ENCODE results near the gene IGFL3.
"Not testable (repeated sequence)": the region's sequence is repeated elsewhere in the genome, so short reads cannot be mapped to it uniquely, and the experiment has no call there.

IGFL3 gene

GRCh38 chr19:46124638-46125115, at the start of gene IGFL3:
IGFL3 (minus strand) TSS chr19:46124688; CDS start chr19:46124649, 39 bp downstream.
- Histone ChIP-seq H3K4me3 (ENCODE audit: low read depth, low read length) (no peak within 1 kb of the TSS), H3K27me3 (ENCODE audit: control insufficient read depth, insufficient read depth, low read length) (no peaks in the 10 kb centered on the region), H3K4me1 (ENCODE audit: control insufficient read depth, insufficient read depth, low read length) (peaks cover 9% of the 10 kb centered on the region; the same call in 1 of the 2 replicates), H3K27ac (ENCODE audit: low read depth, low read length) (no peak within 1 kb of the TSS), H3K9ac (ENCODE audit: low read length) (no peak within 1 kb of the TSS), H3K9me3 (ENCODE audit: control insufficient read depth, insufficient read depth, low read depth, low read length) (peaks cover 4% of the 10 kb centered on the region; the same call in 1 of the 2 replicates), H3K36me3 (ENCODE audit: control insufficient read depth, insufficient read depth, low read length) (no peaks in the 10 kb centered on the region)

- no peaks in the 10 kb centered on the region for H3K36me3 ChIP-seq (ENCODE audit: control insufficient read depth, insufficient read depth, low read length)
Observed at GRCh38 chr19:46173886-46174480, 49.5 kb upstream of the IGFL3 start.

GRCh38 chr19:46162731-46163130, 38.2 kb upstream of the IGFL3 start:
- Histone ChIP-seq H3K4me3 (ENCODE audit: low read depth, low read length) (no peak overlapping the region), H3K9me3 (ENCODE audit: control insufficient read depth, insufficient read depth, low read depth, low read length) (peaks cover 26% of the 10 kb centered on the region), H3K27me3 (ENCODE audit: control insufficient read depth, insufficient read depth, low read length) (no peaks in the 10 kb centered on the region), H3K36me3 (ENCODE audit: control insufficient read depth, insufficient read depth, low read length) (no peaks in the 10 kb centered on the region), H3K9ac (ENCODE audit: low read length) (no peak overlapping the region), H3K4me1 (ENCODE audit: control insufficient read depth, insufficient read depth, low read length) (no peaks in the 10 kb centered on the region), H3K27ac (ENCODE audit: low read depth, low read length) (no peak overlapping the region)

More at GRCh38 chr19:46173886-46174480, 49.5 kb upstream of the IGFL3 start:
- Histone ChIP-seq H3K4me1 (ENCODE audit: control insufficient read depth, insufficient read depth, low read length) (no peaks in the 10 kb centered on the region), H3K9me3 (ENCODE audit: control insufficient read depth, insufficient read depth, low read depth, low read length) (peaks cover 15% of the 10 kb centered on the region), H3K9ac (ENCODE audit: low read length) (no peak overlapping the region), H3K4me3 (ENCODE audit: low read depth, low read length) (no peak overlapping the region), H3K27me3 (ENCODE audit: control insufficient read depth, insufficient read depth, low read length) (no peaks in the 10 kb centered on the region), H3K27ac (ENCODE audit: low read depth, low read length) (no peak overlapping the region)

GRCh38 chr19:46161642-46162257, 37.3 kb upstream of the IGFL3 start:
- H3K27me3 ChIP-seq (ENCODE audit: control insufficient read depth, insufficient read depth, low read length), result not testable (repeated sequence)

DNA sequence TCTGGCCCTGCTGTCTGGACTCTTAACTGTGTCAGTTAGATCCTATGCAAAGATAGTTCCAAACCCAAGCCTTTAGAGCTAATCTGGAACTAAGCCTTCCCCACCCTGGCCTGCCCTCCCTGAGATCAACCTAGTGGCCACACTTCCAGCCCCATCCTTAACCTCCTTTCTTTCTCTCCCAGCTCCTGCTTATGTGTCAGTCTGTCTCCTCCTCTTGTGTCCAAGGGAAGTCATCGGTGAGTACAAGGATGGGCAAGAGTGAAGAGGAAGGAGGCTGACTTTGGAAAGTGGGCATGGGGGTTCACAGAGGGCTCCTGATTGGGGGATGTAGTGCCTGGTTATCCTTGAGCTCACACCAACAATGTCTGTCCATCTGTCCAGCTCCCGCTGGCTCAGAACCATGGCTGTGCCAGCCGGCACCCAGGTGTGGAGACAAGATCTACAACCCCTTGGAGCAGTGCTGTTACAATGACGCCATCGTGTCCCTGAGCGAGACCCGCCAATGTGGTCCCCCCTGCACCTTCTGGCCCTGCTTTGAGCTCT, 35.8 kb upstream of the IGFL3 start:
- no peak overlapping the region for H3K9ac ChIP-seq (ENCODE audit: low read length)
- no peak overlapping the region for H3K27ac ChIP-seq (ENCODE audit: low read depth, low read length)
- no peak overlapping the region for H3K4me3 ChIP-seq (ENCODE audit: low read depth, low read length)
- H3K36me3 ChIP-seq (ENCODE audit: control insufficient read depth, insufficient read depth, low read length), result no peaks in the 10 kb centered on the region
- peaks cover 15% of the 10 kb centered on the region for H3K9me3 ChIP-seq (ENCODE audit: control insufficient read depth, insufficient read depth, low read depth, low read length)
- H3K27me3 ChIP-seq (ENCODE audit: control insufficient read depth, insufficient read depth, low read length), result no peaks in the 10 kb centered on the region
- H3K4me1 ChIP-seq (ENCODE audit: control insufficient read depth, insufficient read depth, low read length), result no peaks in the 10 kb centered on the region

More at GRCh38 chr19:46161642-46162257, 37.3 kb upstream of the IGFL3 start:
- not testable (repeated sequence) for H3K27ac ChIP-seq (ENCODE audit: low read depth, low read length); H3K36me3 ChIP-seq (ENCODE audit: control insufficient read depth, insufficient read depth, low read length); H3K4me1 ChIP-seq (ENCODE audit: control insufficient read depth, insufficient read depth, low read length); H3K4me3 ChIP-seq (ENCODE audit: low read depth, low read length); H3K9ac ChIP-seq (ENCODE audit: low read length)
- peaks cover 21% of the 10 kb centered on the region for H3K9me3 ChIP-seq (ENCODE audit: control insufficient read depth, insufficient read depth, low read depth, low read length)

DNA sequence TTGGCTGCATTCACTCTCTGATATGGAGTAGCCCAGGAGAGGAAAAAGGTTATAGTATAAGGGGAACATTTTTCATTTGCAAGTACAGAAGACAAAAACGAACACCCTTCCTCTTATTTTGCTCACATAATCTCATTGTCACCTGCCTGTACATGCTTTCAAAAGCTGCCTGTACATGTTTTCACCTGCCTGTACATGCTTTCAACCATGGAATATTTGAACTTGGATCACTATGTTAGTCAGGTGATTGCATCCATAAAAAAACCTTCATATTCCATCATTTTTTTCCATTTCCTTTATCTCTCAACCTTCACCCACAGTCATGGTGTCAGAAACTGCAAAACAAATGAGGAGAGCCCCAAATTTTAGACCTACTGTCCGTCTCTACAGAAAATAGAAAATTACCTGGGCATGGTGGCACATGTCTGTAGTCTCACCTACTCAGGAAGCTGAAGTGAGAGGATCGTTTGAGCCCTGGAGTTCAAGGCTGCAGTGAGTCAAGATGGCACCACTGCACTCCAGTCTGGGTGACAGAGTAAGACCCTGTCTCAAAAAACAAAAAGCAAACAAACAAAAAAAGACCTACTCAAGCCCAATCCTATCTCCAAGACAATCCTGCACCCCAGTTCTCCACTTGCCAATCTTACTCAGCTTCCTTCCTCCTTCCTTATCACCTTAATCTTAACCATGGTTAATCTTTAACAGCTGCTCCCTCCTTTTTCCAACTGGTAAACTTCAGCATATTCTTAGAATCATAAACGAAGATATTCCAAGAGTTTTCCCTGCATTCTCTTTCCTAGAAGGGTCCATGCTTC, 35.1 kb upstream of the IGFL3 start:
- Histone ChIP-seq H3K36me3 (ENCODE audit: control insufficient read depth, insufficient read depth, low read length) (no peaks in the 10 kb centered on the region), H3K27ac (ENCODE audit: low read depth, low read length) (no peak overlapping the region), H3K4me3 (ENCODE audit: low read depth, low read length) (no peak overlapping the region), H3K9ac (ENCODE audit: low read length) (no peak overlapping the region), H3K27me3 (ENCODE audit: control insufficient read depth, insufficient read depth, low read length) (no peaks in the 10 kb centered on the region), H3K4me1 (ENCODE audit: control insufficient read depth, insufficient read depth, low read length) (no peaks in the 10 kb centered on the region), H3K9me3 (ENCODE audit: control insufficient read depth, insufficient read depth, low read depth, low read length) (peaks cover 14% of the 10 kb centered on the region)

GRCh38 chr19:46155237-46155636, 30.7 kb upstream of the IGFL3 start:
- Histone ChIP-seq H3K36me3 (ENCODE audit: control insufficient read depth, insufficient read depth, low read length) (no peaks in the 10 kb centered on the region), H3K4me1 (ENCODE audit: control insufficient read depth, insufficient read depth, low read length) (no peaks in the 10 kb centered on the region), H3K4me3 (ENCODE audit: low read depth, low read length) (no peak overlapping the region), H3K27me3 (ENCODE audit: control insufficient read depth, insufficient read depth, low read length) (no peaks in the 10 kb centered on the region), H3K27ac (ENCODE audit: low read depth, low read length) (no peak overlapping the region), H3K9me3 (ENCODE audit: control insufficient read depth, insufficient read depth, low read depth, low read length) (no peaks in the 10 kb centered on the region), H3K9ac (ENCODE audit: low read length) (no peak overlapping the region)

DNA sequence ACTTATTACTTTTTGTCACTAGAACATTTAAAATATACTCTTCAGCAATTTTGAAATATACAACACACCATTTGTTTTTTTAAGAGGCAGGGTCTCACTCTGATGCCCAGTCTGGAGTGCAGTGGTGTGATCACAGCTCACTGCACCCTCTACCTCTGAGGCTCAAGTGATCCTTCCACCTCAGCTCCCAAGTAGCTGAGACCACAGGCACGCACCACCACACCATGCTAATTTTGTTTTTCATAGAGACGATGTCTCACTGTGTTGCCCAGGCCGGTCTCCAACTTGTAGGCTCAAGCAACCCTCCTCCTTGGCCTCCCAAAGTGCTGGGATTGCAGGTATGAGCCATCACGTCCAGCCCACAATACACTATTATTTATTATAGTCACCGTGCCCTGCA, 26.1 kb upstream of the IGFL3 start:
- Histone ChIP-seq H3K9ac (ENCODE audit: low read length) (no peak overlapping the region), H3K27me3 (ENCODE audit: control insufficient read depth, insufficient read depth, low read length) (peaks cover 3% of the 10 kb centered on the region; the same call in 1 of the 2 replicates), H3K9me3 (ENCODE audit: control insufficient read depth, insufficient read depth, low read depth, low read length) (no peaks in the 10 kb centered on the region), H3K4me1 (ENCODE audit: control insufficient read depth, insufficient read depth, low read length) (no peaks in the 10 kb centered on the region), H3K36me3 (ENCODE audit: control insufficient read depth, insufficient read depth, low read length) (no peaks in the 10 kb centered on the region), H3K4me3 (ENCODE audit: low read depth, low read length) (no peak overlapping the region), H3K27ac (ENCODE audit: low read depth, low read length) (no peak overlapping the region)

DNA sequence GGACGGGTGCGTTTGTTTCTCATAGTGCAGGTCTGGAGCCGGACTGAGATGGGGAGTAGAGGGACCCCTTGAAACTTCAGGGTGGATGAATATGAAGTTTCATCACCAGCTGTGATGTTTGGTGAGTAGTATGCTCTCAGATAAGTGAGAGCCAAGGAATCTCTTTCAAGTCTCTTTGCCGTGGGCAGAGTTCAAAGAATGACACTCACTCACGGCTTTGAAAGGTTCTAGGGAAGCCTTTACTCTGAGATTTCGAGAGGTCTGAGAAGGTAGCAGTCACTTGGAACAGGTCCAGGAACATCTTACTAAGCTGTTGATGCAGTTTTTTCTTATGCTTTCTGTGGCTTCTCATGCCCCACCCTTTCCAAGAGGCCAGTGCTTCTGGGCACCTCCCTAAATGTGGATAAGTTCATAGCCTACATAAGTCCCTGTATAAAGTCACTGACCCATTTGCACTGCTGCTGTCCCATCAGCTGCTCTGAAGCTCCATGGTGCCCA, 23.4 kb upstream of the IGFL3 start, which contains the start of gene IGFL2:
TSS of gene IGFL2 (plus strand) at position 448 of the 498 bp plus-strand sequence. CDS start at position 489, 41 bp downstream.
- Histone ChIP-seq H3K9ac (ENCODE audit: low read length) (no peak within 1 kb of the TSS), H3K4me1 (ENCODE audit: control insufficient read depth, insufficient read depth, low read length) (no peaks in the 10 kb centered on the region; the same call in 1 of the 2 replicates), H3K9me3 (ENCODE audit: control insufficient read depth, insufficient read depth, low read depth, low read length) (no peaks in the 10 kb centered on the region), H3K27ac (ENCODE audit: low read depth, low read length) (no peak within 1 kb of the TSS), H3K27me3 (ENCODE audit: control insufficient read depth, insufficient read depth, low read length) (peaks cover 3% of the 10 kb centered on the region; the same call in 1 of the 2 replicates), H3K4me3 (ENCODE audit: low read depth, low read length) (no peak within 1 kb of the TSS), H3K36me3 (ENCODE audit: control insufficient read depth, insufficient read depth, low read length) (no peaks in the 10 kb centered on the region)

DNA sequence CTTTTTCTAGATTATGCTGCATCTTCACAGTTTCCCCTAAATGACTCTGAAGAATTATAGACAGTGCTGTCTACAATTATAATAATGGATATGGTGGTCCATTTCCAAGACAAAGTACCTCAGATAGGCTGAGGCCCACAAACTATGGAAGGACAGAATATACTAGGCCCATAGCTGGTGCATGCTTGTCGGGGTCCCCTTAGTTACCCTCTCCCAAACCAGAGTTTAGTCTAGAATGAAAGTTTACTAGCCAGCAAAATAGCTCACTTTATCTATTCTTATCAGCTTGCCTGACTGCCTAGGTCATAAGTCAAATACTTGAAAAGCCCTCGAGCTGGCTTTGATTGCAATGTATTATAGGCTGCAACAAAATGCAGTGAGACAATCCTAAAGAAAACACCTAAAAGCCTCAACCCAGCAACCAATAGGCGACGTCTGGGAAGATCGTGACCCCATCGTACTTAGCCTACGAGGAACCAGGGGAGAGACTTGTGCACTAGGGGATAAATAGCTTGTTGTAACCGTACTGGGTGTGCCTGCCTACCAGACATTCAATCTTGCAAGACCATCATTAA, 22.8 kb upstream of the IGFL3 start:
- Histone ChIP-seq H3K9ac (ENCODE audit: low read length) (no peak overlapping the region), H3K4me3 (ENCODE audit: low read depth, low read length) (no peak overlapping the region), H3K27me3 (ENCODE audit: control insufficient read depth, insufficient read depth, low read length) (peaks cover 3% of the 10 kb centered on the region; the same call in 1 of the 2 replicates), H3K9me3 (ENCODE audit: control insufficient read depth, insufficient read depth, low read depth, low read length) (no peaks in the 10 kb centered on the region), H3K4me1 (ENCODE audit: control insufficient read depth, insufficient read depth, low read length) (no peaks in the 10 kb centered on the region; the same call in 1 of the 2 replicates), H3K27ac (ENCODE audit: low read depth, low read length) (no peak overlapping the region), H3K36me3 (ENCODE audit: control insufficient read depth, insufficient read depth, low read length) (no peaks in the 10 kb centered on the region)

Data from HUES6 (cell line).